Mucosa of stomach (tissue), 1 donor: ENCODE data around the gene MELTF.
"Not testable (repeated sequence)": the region's sequence is repeated elsewhere in the genome, so short reads cannot be mapped to it uniquely, and the experiment has no call there.

Experiments used
- H3K27me3 ChIP-seq: one replicate; pipeline ENCODE4 v1.7.0; 2013; ENCODE audit warnings: mild to moderate bottlenecking, low read length; ENCODE audit not compliant: control insufficient read depth, insufficient read depth
- H3K36me3 ChIP-seq: one replicate; pipeline ENCODE4 v1.7.0; 2013; ENCODE audit warnings: low read length; ENCODE audit not compliant: control insufficient read depth, insufficient read depth
- H3K4me1 ChIP-seq: one replicate; pipeline ENCODE4 v1.7.0; 2013; ENCODE audit warnings: mild to moderate bottlenecking, low read length; ENCODE audit not compliant: control insufficient read depth, insufficient read depth
- H3K4me3 ChIP-seq: one replicate; pipeline ENCODE4 v1.7.0; 2013; ENCODE audit warnings: low read length
- H3K9ac ChIP-seq: one replicate; pipeline ENCODE4 v1.7.0; 2013; ENCODE audit warnings: mild to moderate bottlenecking, low read length, moderate library complexity
- H3K9me3 ChIP-seq: one replicate; pipeline ENCODE4 v1.7.0; 2013; ENCODE audit warnings: mild to moderate bottlenecking, low read length, moderate library complexity; ENCODE audit not compliant: control insufficient read depth
- donor health status: Pancreatic carcinoma.

The MELTF gene

DNA sequence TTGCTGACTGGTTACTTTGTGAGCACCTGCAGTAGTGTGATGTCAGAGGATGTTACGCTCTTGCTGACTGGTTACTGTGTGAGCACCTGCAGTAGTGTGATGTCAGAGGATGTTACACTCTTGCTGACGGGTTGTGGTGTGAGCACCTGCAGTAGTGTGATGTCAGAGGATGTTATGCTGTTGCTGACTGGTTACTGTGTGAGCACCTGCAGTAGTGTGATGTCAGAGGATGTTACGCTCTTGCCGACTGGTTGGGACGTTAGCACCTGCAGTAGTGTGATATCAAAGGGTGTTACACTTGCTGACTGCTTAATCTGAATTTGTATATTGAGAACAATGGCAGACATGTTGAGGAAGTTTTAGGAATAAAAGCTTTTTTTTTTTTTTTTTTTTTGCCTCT, 5.2 kb upstream of the MELTF start:
- not testable (repeated sequence) for H3K4me3 ChIP-seq, H3K36me3 ChIP-seq, H3K27me3 ChIP-seq, H3K9me3 ChIP-seq, H3K9ac ChIP-seq
- peaks cover 14% of the 10 kb centered on the region for H3K4me1 ChIP-seq

DNA sequence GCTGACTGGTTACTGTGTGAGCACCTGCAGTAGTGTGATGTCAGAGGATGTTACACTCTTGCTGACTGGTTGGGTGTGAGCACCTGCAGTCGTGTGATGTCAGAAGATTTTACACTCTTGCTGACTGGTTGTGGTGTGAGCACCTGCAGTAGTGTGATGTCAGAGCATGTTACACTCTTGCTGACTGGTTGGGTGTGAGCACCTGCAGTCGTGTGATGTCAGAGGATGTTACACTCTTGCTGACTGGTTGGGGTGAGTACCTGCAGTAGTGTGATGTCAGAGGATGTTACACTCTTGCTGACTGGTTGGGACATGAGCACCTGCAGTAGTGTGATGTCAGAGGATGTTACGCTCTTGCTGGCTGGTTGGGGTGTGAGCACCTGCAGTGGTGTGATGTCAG, 4.1 kb upstream of the MELTF start:
- H3K9ac ChIP-seq, H3K36me3 ChIP-seq, H3K4me3 ChIP-seq, H3K9me3 ChIP-seq: not testable (repeated sequence)
- peaks cover 24% of the 10 kb centered on the region for H3K4me1 ChIP-seq
- peaks cover 17% of the 10 kb centered on the region for H3K27me3 ChIP-seq

DNA sequence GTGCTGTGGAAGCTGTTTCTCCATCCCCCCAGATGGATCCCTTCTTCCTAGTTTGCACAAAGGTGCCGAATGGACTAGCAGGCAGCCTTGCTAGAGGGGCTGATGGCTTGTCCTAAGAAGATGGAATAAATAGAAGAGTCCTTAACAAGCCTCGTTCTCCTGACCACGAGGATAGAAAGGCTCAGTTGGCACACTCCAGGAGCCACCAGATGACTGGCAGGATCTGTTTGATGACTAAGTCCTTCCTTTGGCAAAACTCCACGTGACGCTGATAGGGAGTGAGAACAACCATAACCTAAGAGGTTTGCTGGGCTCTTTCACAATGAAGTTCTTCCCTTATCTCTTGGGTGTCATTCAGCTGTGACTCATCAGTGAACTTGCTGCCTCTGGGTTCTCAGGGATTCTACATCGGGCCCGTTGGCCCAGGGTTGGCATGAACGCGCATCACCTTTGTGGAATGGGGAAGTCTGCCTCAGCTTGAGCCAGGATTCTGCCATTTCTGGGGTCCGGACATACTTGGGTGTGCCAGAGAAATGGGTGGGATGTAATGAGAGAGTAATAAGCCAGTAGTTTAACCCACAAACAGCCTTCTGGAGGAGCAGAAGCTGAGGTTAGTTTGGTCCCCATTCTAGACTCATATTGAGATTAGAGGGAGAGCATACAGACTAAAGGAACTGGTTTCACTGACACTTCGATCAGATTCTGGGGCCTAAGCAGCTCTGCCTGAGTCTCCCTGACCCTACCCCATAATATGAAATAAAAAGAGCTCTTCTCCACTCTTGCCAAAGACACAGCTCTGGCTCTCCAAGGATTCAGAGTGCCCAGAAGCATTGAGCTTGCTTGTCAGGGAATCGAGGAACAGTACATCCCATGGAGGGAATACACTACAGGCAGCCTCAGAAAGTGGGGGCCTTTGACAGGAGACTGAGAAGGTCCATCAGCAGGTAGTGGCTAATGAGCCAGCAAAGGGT, 2.0 kb upstream of the MELTF start:
- Histone ChIP-seq H3K4me3 (no peak overlapping the region), H3K9me3 (no peaks in the 10 kb centered on the region), H3K9ac (no peak overlapping the region), H3K27me3 (peaks cover 17% of the 10 kb centered on the region), H3K36me3 (no peaks in the 10 kb centered on the region), H3K4me1 (peaks cover 27% of the 10 kb centered on the region)

DNA sequence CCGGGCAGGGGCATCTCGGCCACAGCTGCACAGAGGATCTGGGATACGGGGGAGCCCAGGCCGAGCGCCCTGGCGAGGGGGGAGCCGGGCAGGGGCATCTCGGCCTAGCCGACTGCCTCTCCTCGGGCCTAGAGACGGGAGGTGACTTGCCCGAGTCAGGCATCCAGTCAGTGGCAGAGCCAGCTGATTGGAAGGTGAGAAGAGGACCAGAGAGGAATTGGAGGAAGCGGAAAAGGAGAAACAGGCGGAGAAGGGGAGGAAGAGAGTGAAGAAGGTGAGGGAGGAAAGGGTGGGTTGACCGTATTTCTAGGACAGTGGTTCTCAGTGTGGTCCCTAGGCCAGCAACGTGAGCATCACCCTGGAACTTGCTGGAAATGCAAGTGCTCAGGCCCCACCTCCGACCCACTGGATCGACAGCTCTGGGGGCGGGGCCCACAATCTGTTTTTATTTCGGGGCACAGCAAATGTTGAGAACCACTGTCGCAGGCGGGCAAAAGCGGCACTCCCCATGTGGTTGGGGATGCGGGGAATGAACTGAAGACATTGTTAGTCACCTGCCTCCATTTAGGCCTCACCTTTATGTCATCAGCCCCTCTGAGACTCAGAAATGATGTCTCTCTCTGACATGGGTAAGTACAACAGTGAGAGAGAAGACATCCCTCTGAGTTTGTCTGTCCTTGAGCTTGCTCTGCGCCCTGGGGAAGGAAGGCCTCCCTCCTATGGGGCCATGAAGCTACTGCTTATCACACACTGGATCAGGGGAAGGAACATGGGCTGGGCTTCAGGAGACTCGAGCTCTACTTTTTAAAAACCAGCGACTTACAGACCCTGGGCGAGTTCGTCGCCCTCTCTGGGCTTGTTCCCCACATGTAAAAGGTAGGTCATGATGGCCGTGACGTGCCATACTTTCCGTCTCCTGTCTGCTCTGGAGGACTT, 1.0 kb upstream of the MELTF start:
- peaks cover 27% of the 10 kb centered on the region for H3K4me1 ChIP-seq
- no peaks in the 10 kb centered on the region for H3K36me3 ChIP-seq
- H3K9me3 ChIP-seq, result no peaks in the 10 kb centered on the region
- no peak overlapping the region for H3K4me3 ChIP-seq
- H3K9ac ChIP-seq, result no peak overlapping the region
- H3K27me3 ChIP-seq, result peaks cover 17% of the 10 kb centered on the region

DNA sequence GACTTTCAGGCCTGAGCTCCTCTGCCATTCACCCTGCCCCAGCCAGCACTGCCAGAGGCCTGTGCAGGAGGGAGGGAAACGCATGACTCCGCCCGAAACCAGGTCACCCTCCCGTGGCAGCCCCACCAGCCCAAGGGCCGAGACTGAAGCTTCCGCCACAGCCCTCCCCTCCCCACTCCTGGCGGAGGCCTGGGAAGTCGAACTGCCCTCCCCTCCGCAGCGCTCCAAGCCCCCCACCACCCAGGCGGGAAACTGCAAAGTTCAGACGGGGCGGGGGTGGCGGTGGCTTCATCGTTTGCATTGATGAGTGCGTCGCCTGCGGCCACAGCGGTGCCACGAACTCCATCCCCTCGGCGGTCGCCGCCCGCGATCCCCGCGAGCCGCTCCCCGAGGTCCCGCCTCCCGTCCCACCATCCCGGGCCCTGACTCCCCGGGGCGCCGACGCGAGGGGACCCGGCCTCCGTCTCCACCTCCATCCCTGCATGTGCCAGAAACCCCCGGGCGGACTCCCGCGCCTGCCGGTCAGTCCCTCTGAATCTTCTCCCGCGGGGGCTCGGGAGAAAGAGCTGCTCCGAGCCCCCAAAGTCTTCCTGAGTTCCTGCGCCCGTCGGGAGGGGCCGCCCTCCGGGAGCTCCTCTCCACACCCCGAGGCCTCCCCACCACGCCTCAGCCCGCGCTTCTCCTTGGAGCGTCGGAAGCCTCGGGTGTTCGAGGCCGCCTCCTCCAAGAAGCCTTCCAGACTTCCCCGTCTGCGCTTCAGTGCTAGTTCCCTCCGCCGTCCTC, 698 bp downstream of the MELTF start:
- no peaks in the 10 kb centered on the region for H3K36me3 ChIP-seq
- H3K4me3 ChIP-seq, result no peak overlapping the region
- H3K9ac ChIP-seq, result peak overlapping the region; percentile 15
- peaks cover 27% of the 10 kb centered on the region for H3K4me1 ChIP-seq
- H3K27me3 ChIP-seq, result peaks cover 17% of the 10 kb centered on the region
- H3K9me3 ChIP-seq, result no peaks in the 10 kb centered on the region

DNA sequence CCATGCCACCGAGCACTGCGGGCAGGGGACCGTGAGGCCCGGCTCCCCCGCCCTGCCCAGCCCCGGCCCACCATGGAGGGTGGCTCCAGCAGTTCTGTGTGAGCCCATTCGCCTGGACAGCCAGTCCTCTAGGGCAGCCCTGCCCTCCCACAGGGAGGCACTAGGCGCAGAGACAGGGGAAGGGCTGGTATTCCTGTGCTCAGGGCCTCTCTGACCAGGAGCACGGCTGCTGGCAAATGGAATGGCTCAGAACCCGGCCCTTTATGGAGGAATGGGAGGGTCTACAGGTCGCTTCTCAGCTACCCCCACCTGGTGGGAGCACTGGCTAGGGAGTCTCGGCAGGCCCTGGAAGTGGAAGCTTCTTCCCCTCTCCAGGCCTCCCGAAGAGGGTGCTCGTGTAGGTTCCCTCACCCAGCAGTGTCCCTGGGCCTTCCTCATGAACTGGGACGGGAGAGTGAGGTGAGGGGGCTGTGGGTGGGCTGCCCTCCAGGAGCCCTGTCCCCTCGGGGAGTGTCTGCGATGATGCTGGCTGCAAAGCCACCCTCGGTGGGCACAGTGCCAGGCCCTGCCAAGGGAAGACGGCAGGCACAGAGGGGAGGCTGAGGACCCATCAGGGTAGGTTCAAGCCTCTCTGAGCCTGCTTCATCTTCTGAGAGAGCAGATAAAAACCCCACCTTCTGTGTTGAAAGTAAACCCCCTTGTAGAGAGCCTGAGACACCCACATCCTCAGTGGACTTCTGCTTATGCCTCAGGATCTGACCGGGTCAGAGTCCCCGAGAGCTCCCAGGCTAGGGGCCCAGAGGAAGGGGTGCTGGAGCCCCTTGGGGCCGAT, 1.5 kb downstream of the MELTF start:
- Histone ChIP-seq H3K9ac (no peak overlapping the region), H3K4me1 (peaks cover 27% of the 10 kb centered on the region), H3K36me3 (no peaks in the 10 kb centered on the region), H3K4me3 (no peak overlapping the region), H3K27me3 (peaks cover 24% of the 10 kb centered on the region), H3K9me3 (no peaks in the 10 kb centered on the region)

DNA sequence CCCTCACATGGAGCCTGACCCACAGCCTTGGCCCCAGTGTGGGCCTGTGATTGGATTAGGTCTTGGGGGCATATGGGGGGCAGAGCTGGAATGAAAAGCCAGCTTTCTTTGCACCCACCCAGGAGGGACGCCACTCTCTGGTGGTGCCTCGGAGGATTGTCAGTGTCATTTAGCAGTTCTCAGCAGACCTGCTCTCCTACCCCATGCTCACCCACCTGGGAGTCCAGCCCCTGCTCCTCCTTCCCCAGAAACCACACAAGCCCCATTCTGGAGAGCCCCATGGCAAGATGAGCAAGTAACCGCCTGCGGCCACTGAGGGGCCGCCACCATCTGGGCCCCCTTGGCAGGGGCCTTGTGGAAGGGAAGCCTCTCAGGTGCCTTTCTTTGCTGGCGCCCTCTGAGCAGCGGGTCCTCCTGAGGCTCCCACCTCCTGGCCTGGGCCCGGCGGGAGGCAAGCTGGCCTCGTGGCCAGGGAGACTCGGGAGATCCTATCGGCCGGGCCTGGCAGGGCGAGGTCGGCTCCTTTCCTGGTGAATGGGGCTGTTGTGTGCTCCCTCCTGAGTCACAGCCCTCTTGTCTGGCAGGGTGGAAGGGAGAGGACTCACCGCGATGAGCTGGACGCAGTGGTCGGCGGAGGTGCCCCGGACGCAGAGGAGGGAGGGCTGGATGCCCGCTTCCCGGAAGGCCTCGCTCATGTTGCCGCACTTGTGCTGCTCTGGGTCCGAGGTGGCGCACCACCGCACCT, 2.3 kb downstream of the MELTF start:
- Histone ChIP-seq H3K27me3 (peaks cover 32% of the 10 kb centered on the region), H3K9me3 (no peaks in the 10 kb centered on the region), H3K36me3 (no peaks in the 10 kb centered on the region), H3K4me1 (peaks cover 27% of the 10 kb centered on the region), H3K4me3 (no peak overlapping the region), H3K9ac (no peak overlapping the region)

DNA sequence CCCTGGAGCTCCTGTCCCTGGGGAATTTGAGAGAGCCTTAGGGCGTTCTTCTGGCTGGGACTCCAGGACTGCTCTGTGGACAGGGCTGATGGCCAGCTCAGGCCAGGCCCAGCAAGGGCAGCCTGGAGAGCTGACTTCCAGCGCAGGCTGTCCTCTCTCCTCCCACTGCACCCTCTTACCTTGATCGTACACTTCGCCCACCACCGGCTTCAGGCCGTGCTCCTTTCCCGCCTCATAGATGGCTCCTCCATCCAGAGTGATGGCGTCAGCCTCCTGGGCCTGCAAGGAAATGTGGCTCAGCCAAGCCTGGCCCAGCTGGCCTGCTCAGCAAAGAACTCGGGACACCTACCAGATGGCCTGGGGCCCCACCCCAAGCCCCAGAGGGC, 3.1 kb downstream of the MELTF start:
- Histone ChIP-seq H3K9ac (no peak overlapping the region), H3K36me3 (no peaks in the 10 kb centered on the region), H3K27me3 (peaks cover 34% of the 10 kb centered on the region), H3K9me3 (no peaks in the 10 kb centered on the region), H3K4me3 (no peak overlapping the region), H3K4me1 (peaks cover 21% of the 10 kb centered on the region)

DNA sequence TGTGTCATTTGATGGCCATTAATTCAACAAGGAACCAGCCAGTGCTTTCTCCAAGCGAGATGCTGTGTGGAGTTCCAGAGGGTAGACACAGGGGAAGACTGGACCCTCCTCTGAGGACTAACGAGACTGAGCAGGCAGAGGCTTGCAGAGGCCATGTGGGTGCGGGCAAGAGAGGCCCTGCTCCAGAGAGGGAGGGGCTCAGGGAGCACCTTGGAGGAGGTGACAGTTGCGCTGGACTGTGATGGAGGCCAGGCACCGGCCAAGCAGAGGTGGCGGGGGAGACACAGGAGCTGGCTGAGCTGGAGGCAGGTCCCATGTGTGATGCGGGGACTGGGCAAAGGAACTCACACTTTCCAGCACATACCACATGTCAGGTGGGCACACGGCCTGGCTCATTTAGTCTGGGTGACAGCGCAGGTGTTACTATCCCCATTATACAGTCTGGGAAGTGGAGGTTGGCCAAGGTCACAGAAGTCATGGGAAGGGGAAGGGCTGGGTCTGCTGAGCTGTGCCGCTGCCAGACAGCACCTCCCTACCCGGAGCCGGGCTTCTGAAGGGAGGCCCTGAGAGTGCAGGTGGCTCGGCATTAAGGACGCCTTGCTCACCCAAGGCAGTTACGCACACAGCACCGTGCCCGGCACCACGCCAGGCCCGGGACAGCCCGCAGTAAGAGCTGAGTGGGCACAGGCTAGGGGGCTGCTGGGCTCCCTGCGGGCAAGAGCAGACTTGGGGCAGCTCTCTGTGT, 3.7 kb downstream of the MELTF start:
- peaks cover 36% of the 10 kb centered on the region for H3K27me3 ChIP-seq

More for the DNA sequence above, 3.7 kb downstream of the MELTF start:
- H3K4me3 ChIP-seq, result no peak overlapping the region
- peaks cover 20% of the 10 kb centered on the region for H3K4me1 ChIP-seq
- no peaks in the 10 kb centered on the region for H3K36me3 ChIP-seq
- H3K9me3 ChIP-seq, result no peaks in the 10 kb centered on the region
- H3K9ac ChIP-seq, result no peak overlapping the region
